NCI-H1105 (cell line): Measurements from ENCODE around the gene ALKAL2.

Experiments used
- DNase-seq: peaks from one replicate; lab custom pipeline; 2025; lab: John Stamatoyannopoulos, UW

The ALKAL2 gene

GRCh38 chr2:271917-272316, 16.0 kb downstream of the ALKAL2 start:
- DNase-seq: no peak

- DNase-seq: no peak
Measured at GRCh38 chr2:270861-271260, 17.0 kb downstream of the ALKAL2 start.

GRCh38 chr2:269356-270030, 18.4 kb downstream of the ALKAL2 start:
- DNase-seq: no peak

GRCh38 chr2:268323-268722, 19.6 kb downstream of the ALKAL2 start:
- no peak for DNase-seq

GRCh38 chr2:264493-265468, 23.1 kb downstream of the ALKAL2 start, which contains the start of gene ACP1:
Gene ACP1, plus strand, starts transcription at chr2:264947. Its CDS starts 18 bp downstream, at chr2:264965.
- DNase-seq: peak; percentile 91

- DNase-seq: no peak
Measured at GRCh38 chr2:263774-264492, 24.0 kb downstream of the ALKAL2 start, which contains the start of gene SH3YL1. Gene SH3YL1, minus strand, starts transcription at chr2:264032. Its CDS starts 48 bp downstream, at chr2:263984.

- DNase-seq: no peak
Measured at GRCh38 chr2:263022-263738, 24.7 kb downstream of the ALKAL2 start.

GRCh38 chr2:262117-262516, 25.8 kb downstream of the ALKAL2 start:
- no peak for DNase-seq

- DNase-seq: no peak
Measured at GRCh38 chr2:260507-261161, 27.3 kb downstream of the ALKAL2 start.

GRCh38 chr2:259789-260331, 28.0 kb downstream of the ALKAL2 start:
- no peak for DNase-seq

- DNase-seq: no peak
Measured at GRCh38 chr2:258933-259332, 29.0 kb downstream of the ALKAL2 start.

GRCh38 chr2:257842-258241, 30.0 kb downstream of the ALKAL2 start:
- no peak for DNase-seq

GRCh38 chr2:257429-257828, 30.5 kb downstream of the ALKAL2 start:
- no peak for DNase-seq

GRCh38 chr2:256094-256493, 31.8 kb downstream of the ALKAL2 start:
- no peak for DNase-seq

GRCh38 chr2:255195-255594, 32.7 kb downstream of the ALKAL2 start:
- DNase-seq: no peak

GRCh38 chr2:254241-254640, 33.6 kb downstream of the ALKAL2 start:
- no peak for DNase-seq

- DNase-seq: no peak
Measured at GRCh38 chr2:253202-253638, 34.7 kb downstream of the ALKAL2 start.

- no peak for DNase-seq
Measured at GRCh38 chr2:252001-252602, 35.8 kb downstream of the ALKAL2 start.

- DNase-seq: no peak
Measured at GRCh38 chr2:249538-250042, 38.3 kb downstream of the ALKAL2 start.

- DNase-seq: no peak
Measured at GRCh38 chr2:248724-249123, 39.2 kb downstream of the ALKAL2 start.
